Coronary artery (tissue), 2 donors: ENCODE data around the gene DMC1.

Source experiments
- DNase-seq: peaks from one replicate; pipeline ENCODE4 v3.0.0-alpha.2; 2017; ENCODE audit warnings: low spot score
- H3K27ac ChIP-seq, 2 donors: fragments of 200-600 bp; sonication (generic); one replicate each; pipeline ENCODE4 v1.5.1; 2016 to 2019
- H3K4me3 ChIP-seq: fragments of 200-600 bp; sonication (generic); 2 replicates; pipeline ENCODE4 v1.5.1; 2016; ENCODE audit warnings: mild to moderate bottlenecking, moderate library complexity
- CTCF ChIP-seq: fragments of 200-600 bp; sonication (generic); IDR thresholded peaks from one replicate; pipeline ENCODE4 v1.5.1; 2019; ENCODE audit warnings: antibody characterized with exemption

Gene DMC1

GRCh38 chr22:38523479-38523878 is 46.5 kb downstream of the DMC1 start:
- DNase-seq, result no peak
- Histone ChIP-seq H3K27ac (no peak overlapping the region), H3K4me3 (no peak overlapping the region)
- no peak for TF ChIP-seq CTCF

GRCh38 chr22:38523029-38523428 is 47.0 kb downstream of the DMC1 start:
- H3K4me3 ChIP-seq, result no peak overlapping the region
- no peak for DNase-seq
- no peak for TF ChIP-seq CTCF

GRCh38 chr22:38519453-38520250 is 50.3 kb downstream of the DMC1 start:
- H3K4me3 ChIP-seq, result no peak overlapping the region
- TF ChIP-seq CTCF, result no peak
- no peak overlapping the region for H3K27ac ChIP-seq
- DNase-seq, result no peak

More at GRCh38 chr22:38523029-38523428, 47.0 kb downstream of the DMC1 start:
- H3K27ac ChIP-seq, result no peak overlapping the region

GRCh38 chr22:38518620-38519019 is 51.4 kb downstream of the DMC1 start:
- Histone ChIP-seq H3K27ac (no peak overlapping the region), H3K4me3 (no peak overlapping the region)
- no peak for TF ChIP-seq CTCF
- DNase-seq, result no peak

GRCh38 chr22:38513063-38513462 is 56.9 kb downstream of the DMC1 start:
- no peak overlapping the region for H3K27ac ChIP-seq
- H3K4me3 ChIP-seq, result no peak overlapping the region
- no peak for DNase-seq
- no peak for TF ChIP-seq CTCF

- DNase-seq, result no peak
- TF ChIP-seq CTCF, result no peak
- H3K4me3 ChIP-seq, result no peak overlapping the region
- H3K27ac ChIP-seq, result no peak overlapping the region
Measured at GRCh38 chr22:38510416-38510970, 59.5 kb downstream of the DMC1 start.
